NT2/D1 (cell line): ENCODE data around the gene SYPL2.

Source experiments
- DNase-seq: peaks from one replicate; pipeline ENCODE4 v3.0.0-alpha.2; 2011; ENCODE audit warnings: low read depth, low spot score
- H3K27me3 ChIP-seq: 2 replicates; pipeline ENCODE4 v1.6.0; 2011; ENCODE audit warnings: mild to moderate bottlenecking; ENCODE audit not compliant: insufficient read length, insufficient read depth
- H3K36me3 ChIP-seq: 2 replicates; pipeline ENCODE4 v1.6.1; 2011; ENCODE audit warnings: mild to moderate bottlenecking, low read length, mixed read lengths; ENCODE audit not compliant: insufficient read depth, insufficient read length
- H3K4me1 ChIP-seq: 2 replicates; pipeline ENCODE4 v1.5.1; 2011; ENCODE audit not compliant: insufficient read depth, insufficient read length
- H3K4me3 ChIP-seq: 2 replicates; pipeline ENCODE4 v1.5.1; 2011; ENCODE audit warnings: low read depth; ENCODE audit not compliant: insufficient read length
- H3K9ac ChIP-seq: 2 replicates; pipeline ENCODE4 v1.6.0; 2011; ENCODE audit warnings: low read depth; ENCODE audit not compliant: insufficient read length
- H3K9me3 ChIP-seq: 2 replicates; pipeline ENCODE4 v1.5.1; 2011; ENCODE audit warnings: mild to moderate bottlenecking, low read length; ENCODE audit not compliant: insufficient read depth
- SUZ12 ChIP-seq: IDR thresholded peaks from 2 replicates; pipeline ENCODE4 v1.6.1; 2011; ENCODE audit not compliant: insufficient read length, insufficient read depth; ENCODE audit errors: extremely low read depth
- YY1 ChIP-seq: IDR thresholded peaks from 2 replicates; pipeline ENCODE4 v1.6.1; 2011; ENCODE audit not compliant: insufficient read length, insufficient read depth
- ZNF274 ChIP-seq: IDR thresholded peaks from 2 replicates; pipeline ENCODE4 v1.6.1; 2011; ENCODE audit warnings: mild to moderate bottlenecking, low read depth, low read length

SYPL2 gene

DNA sequence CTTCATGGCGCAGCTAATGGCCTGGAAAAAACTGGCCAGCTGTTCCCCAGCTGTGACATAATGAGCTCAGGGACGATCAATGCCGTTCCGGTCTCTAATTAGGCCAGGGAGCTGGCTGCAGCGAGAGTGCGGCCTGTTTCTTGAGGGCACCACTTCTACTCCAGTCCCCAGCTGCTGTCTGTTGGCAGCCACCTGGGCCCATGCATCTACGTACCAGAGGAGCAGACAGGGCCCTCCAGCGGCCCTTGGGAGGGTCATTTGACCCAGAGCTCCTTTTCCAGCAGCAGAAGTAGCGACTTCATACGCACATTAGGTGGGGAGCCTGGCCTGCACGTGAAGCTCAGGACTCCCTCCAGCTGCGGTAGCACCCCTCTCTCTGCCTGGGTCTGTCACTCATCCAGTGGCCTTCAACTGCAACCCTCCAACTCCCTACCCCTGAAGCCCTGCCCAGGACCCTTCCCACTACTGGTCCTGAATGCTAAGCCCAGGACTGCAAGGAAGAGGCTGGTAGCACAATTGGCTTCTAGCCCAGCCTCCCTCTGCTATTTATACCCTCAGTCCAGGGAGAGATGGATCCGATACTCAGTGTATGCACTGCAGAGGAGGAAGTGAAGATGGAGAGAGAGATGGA is 64.2 kb downstream of the SYPL2 start:
- Histone ChIP-seq H3K9me3 (no peaks in the 10 kb centered on the region), H3K4me1 (peaks cover 13% of the 10 kb centered on the region), H3K36me3 (no peaks in the 10 kb centered on the region), H3K4me3 (no peak overlapping the region), H3K9ac (peak overlapping the region; percentile 8), H3K27me3 (peaks cover 19% of the 10 kb centered on the region)
- TF ChIP-seq ZNF274 (no peak), SUZ12 (no peak), YY1 (no peak)
- DNase-seq: no peak

DNA sequence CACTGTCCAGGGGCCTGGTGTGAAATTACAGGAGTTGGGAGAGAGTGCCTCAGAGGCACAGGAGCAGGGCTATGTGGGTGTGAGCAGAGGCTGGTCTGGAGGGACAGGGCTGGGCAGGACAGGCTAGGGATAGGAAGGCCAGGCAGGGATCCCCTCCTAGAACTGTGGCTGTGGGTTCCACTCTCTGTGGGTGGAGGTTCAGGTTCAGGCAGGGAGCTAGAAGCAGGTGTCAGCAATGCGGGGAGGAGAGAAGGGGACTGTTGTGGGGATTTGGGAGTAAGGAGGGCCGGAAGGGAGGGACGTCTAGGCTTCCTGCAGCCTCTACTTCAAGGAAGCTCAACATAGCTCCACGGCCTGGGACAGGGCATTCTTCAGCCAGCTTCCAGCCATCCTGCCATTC is 65.0 kb downstream of the SYPL2 start:
- peaks cover 13% of the 10 kb centered on the region for H3K4me1 ChIP-seq
- no peak overlapping the region for H3K4me3 ChIP-seq
- DNase-seq: no peak
- no peaks in the 10 kb centered on the region for H3K9me3 ChIP-seq
- H3K27me3 ChIP-seq: peaks cover 19% of the 10 kb centered on the region
- H3K9ac ChIP-seq: peak overlapping the region; percentile 45
- H3K36me3 ChIP-seq: no peaks in the 10 kb centered on the region
- TF ChIP-seq ZNF274 (no peak), YY1 (no peak), SUZ12 (no peak)
